GM23248 (cell line): Measurements from ENCODE around the gene HNMT.

Experiments used
- EZH2 ChIP-seq: fragments of 200-600 bp; sonication (generic); IDR thresholded peaks from 2 replicates; pipeline ENCODE4 v1.6.1; 2018; ENCODE audit warnings: antibody characterized with exemption, mild to moderate bottlenecking; ENCODE audit not compliant: insufficient read depth, poor library complexity, severe bottlenecking
- EZH2phosphoT487 ChIP-seq: fragments of 200-600 bp; sonication (generic); IDR thresholded peaks from 2 replicates; pipeline ENCODE4 v1.6.1; 2018; ENCODE audit warnings: antibody characterized with exemption, moderate library complexity, mild to moderate bottlenecking, low read depth; ENCODE audit not compliant: insufficient read depth

DNA sequence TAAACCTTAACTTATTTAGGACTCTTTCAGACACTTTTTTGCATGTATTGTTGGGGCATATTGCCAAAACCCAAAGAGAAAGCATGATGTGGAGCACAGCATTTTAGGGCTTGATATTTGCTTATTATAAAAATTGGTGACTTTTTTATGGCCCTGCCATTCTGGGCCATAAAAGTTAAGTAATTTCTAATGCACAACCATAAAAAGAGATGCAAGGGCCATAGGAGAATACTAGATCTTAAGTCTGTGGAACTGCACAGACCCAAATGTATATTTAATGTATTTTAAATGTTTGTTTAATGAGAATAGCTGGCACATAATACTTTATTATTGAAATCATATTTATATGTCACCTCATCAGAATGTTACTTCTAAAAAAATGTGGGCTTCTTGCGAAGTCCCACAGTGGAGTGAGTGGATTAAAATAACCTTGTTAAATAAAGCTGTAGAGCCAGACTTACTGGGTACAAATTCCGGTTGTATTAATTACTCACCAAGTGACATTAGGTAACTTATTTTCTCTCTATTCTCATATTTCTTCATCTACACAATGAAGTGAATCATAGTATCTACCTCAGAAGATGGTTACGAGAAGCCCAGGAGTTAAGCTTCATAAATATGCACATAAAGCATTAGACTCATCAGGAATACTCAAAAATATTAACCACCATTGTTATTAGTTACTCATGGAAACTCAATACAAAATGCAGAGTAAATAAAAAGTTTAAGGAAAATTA lies 52.2 kb downstream of the HNMT start:
- TF ChIP-seq EZH2 (no peak), EZH2phosphoT487 (no peak)
